HG03045 (cell line): ENCODE measurements around the gene TCEAL4.
"Not testable (repeated sequence)": the region's sequence is repeated elsewhere in the genome, so short reads cannot be mapped to it uniquely, and the experiment has no call there.

ENCODE experiments used
- ATAC-seq: cut with Tn5 transposase; IDR thresholded peaks from one replicate; pipeline ENCODE4 v1.9.1; 2021; ENCODE audit warnings: mild to moderate bottlenecking, moderate library complexity; ENCODE audit not compliant: unreplicated experiment

The TCEAL4 gene

GRCh38 chrX:103586659-103587058, 1.3 kb downstream of the TCEAL4 start:
- no peak for ATAC-seq

GRCh38 chrX:103592295-103592694, 7.0 kb downstream of the TCEAL4 start:
- ATAC-seq: not testable (repeated sequence)

GRCh38 chrX:103595202-103595601, 9.9 kb downstream of the TCEAL4 start:
- ATAC-seq: not testable (repeated sequence)

GRCh38 chrX:103607364-103608305, 22.3 kb downstream of the TCEAL4 start, which contains the start of gene TCEAL3:
TCEAL3 (plus strand) TSS chrX:103607963; CDS start chrX:103609065, 1,102 bp downstream.
- peak; percentile 79 for ATAC-seq

- ATAC-seq: peak; percentile 17
Observed at GRCh38 chrX:103608306-103608963, 23.1 kb downstream of the TCEAL4 start.

GRCh38 chrX:103610282-103610681, 25.0 kb downstream of the TCEAL4 start:
- ATAC-seq: no peak

GRCh38 chrX:103613362-103613890, 28.1 kb downstream of the TCEAL4 start:
- ATAC-seq: no peak

GRCh38 chrX:103614999-103615398, 29.7 kb downstream of the TCEAL4 start:
- ATAC-seq: no peak

- ATAC-seq: no peak
Observed at GRCh38 chrX:103615781-103616371, 30.6 kb downstream of the TCEAL4 start.

- no peak for ATAC-seq
Observed at GRCh38 chrX:103616676-103617186, 31.4 kb downstream of the TCEAL4 start.

GRCh38 chrX:103624111-103624510, 38.8 kb downstream of the TCEAL4 start:
- no peak for ATAC-seq

GRCh38 chrX:103626855-103627254, 41.5 kb downstream of the TCEAL4 start:
- no peak for ATAC-seq

GRCh38 chrX:103628386-103629317, 43.3 kb downstream of the TCEAL4 start, which contains the start of gene TCEAL1:
TCEAL1 (plus strand) TSS chrX:103628975; CDS start chrX:103629917, 942 bp downstream.
- peak; percentile 75 for ATAC-seq

GRCh38 chrX:103629318-103630170, 44.2 kb downstream of the TCEAL4 start:
- peak; percentile 46 for ATAC-seq

- no peak for ATAC-seq
Observed at GRCh38 chrX:103630171-103630511, 44.8 kb downstream of the TCEAL4 start.

- no peak for ATAC-seq
Observed at GRCh38 chrX:103631145-103631544, 45.8 kb downstream of the TCEAL4 start.

- ATAC-seq: no peak
Observed at GRCh38 chrX:103635436-103635835, 50.1 kb downstream of the TCEAL4 start.
